K562 (cell line): ENCODE measurements around the gene PEX5. TPM values are rescaled to one million over a fixed set of nuclear protein-coding genes. Genes with fewer than 3 reads are reported as not detected.

Experiments used
- ATF1 ChIP-seq, 2 experiments: fragments of 450-650 bp in 1 of 2; IDR thresholded peaks; 2 replicates each; pipeline ENCODE4 v1.6.1; 2016; ENCODE audit warnings: missing compliant biosample characterization in 1 of 2, missing genetic modification characterization in 1 of 2
- CHD4 ChIP-seq: fragments of 200-600 bp; sonication (generic); IDR thresholded peaks from 3 replicates; pipeline ENCODE4 v1.6.1; 2012; ENCODE audit warnings: low read depth, mild to moderate bottlenecking, mixed read lengths, low read length, inconsistent platforms; ENCODE audit not compliant: insufficient read depth, insufficient replicate concordance, poor library complexity, severe bottlenecking
- ESRRA ChIP-seq: fragments of 450-650 bp; IDR thresholded peaks from 2 replicates; pipeline ENCODE4 v1.6.1; 2014; ENCODE audit warnings: low read depth, mild to moderate bottlenecking, moderate library complexity, borderline replicate concordance
- HCFC1 ChIP-seq: IDR thresholded peaks from 2 replicates; pipeline ENCODE4 v1.6.1; 2012; ENCODE audit warnings: low read depth, low read length, improper control_type of control experiment
- HDAC1 ChIP-seq, 2 experiments: fragments of 450-650 bp; IDR thresholded peaks; 2 replicates each; pipeline ENCODE4 v1.6.1; 2016 to 2017; ENCODE audit warnings: inconsistent platforms in 1 of 2, mild to moderate bottlenecking in 1 of 2, moderate library complexity in 1 of 2
- NEUROD1 ChIP-seq: fragments of 150-350 bp; IDR thresholded peaks from 2 replicates; pipeline ENCODE4 v1.6.1; 2014; ENCODE audit warnings: borderline replicate concordance, low read length, low read depth; ENCODE audit not compliant: partially characterized antibody
- PHF8 ChIP-seq: fragments of 200-600 bp; sonication (generic); IDR thresholded peaks from 2 replicates; pipeline ENCODE4 v1.6.1; 2012; ENCODE audit warnings: mixed run types, mild to moderate bottlenecking, inconsistent platforms, low read length, moderate library complexity, borderline replicate concordance
- PML ChIP-seq: IDR thresholded peaks from 2 replicates; pipeline ENCODE4 v1.6.1; 2012; ENCODE audit warnings: low read length, inconsistent platforms
- PRPF4 ChIP-seq: fragments of 200-400 bp; formaldehyde crosslinking; IDR thresholded peaks from one replicate; pipeline ENCODE4 v1.6.1; 2017; ENCODE audit warnings: low read length, low read depth, mild to moderate bottlenecking; ENCODE audit not compliant: insufficient read depth, poor library complexity, severe bottlenecking
- SIN3A ChIP-seq, 2 experiments: fragments of 150-350 bp in 1 of 2; IDR thresholded peaks; 2 replicates each; pipeline ENCODE4 v1.6.1; 2011 to 2016; ENCODE audit warnings: borderline replicate concordance in 2 of 2, low read depth in 2 of 2, low read length in 2 of 2, mild to moderate bottlenecking in 2 of 2, moderate library complexity in 2 of 2; ENCODE audit not compliant: control insufficient read depth in 1 of 2
- SMARCE1 ChIP-seq: fragments of 450-650 bp; IDR thresholded peaks from 2 replicates; pipeline ENCODE4 v1.7.1; 2016; ENCODE audit warnings: mild to moderate bottlenecking
- SNRNP70 ChIP-seq: fragments of 200-400 bp; formaldehyde crosslinking; optimal IDR thresholded peaks from 2 replicates; pipeline ENCODE3; 2017; ENCODE audit warnings: low read depth, low read length
- SUPT5H ChIP-seq: fragments of 450-650 bp; IDR thresholded peaks from 2 replicates; pipeline ENCODE4 v1.6.1; 2016
- YBX1 ChIP-seq: fragments of 450-650 bp; IDR thresholded peaks from 2 replicates; pipeline ENCODE4 v1.7.1; 2016; ENCODE audit warnings: mild to moderate bottlenecking
- ZNF140 ChIP-seq: fragments of 250-450 bp; sonication (Bioruptor Pico); IDR thresholded peaks from 2 replicates; pipeline ENCODE4 v1.8.0; 2021; ENCODE audit warnings: moderate library complexity, mild to moderate bottlenecking, inconsistent platforms
- polyA plus RNA-seq, 8 experiments: library from polyadenylated mRNA; depleted of rRNA in 4 of 8; stranded (reverse) in 5 of 8; unstranded in 3 of 8; fragments of >200 nt; fragmentation: Nextera tagmentation in 2 of 8; fragmentation: Illumina TruSeq in 1 of 8; extraction: Ambion mirVana in 2 of 8; extraction: Trizol in 1 of 8; gene quantifications; 2 replicates each; pipeline versions ENCODE4 v1.2.1 to v1.2.3, GENCODE V29; 2011 to 2014; ENCODE audit warnings: inconsistent platforms in 1 of 8, missing spikeins in 1 of 8
- total RNA-seq, 7 experiments: library from RNA; depleted of rRNA in 6 of 7; stranded (reverse); fragments of >200 nt in 6 of 7; fragmentation: Illumina TruSeq in 2 of 7; extraction: Trizol in 2 of 7; gene quantifications; 2 replicates each; pipeline versions ENCODE4 v1.2.1 to v1.2.3, GENCODE V29; 2011 to 2021; ENCODE audit warnings: low replicate concordance in 1 of 7
- TF ChIP-seq, protein P1 (sequence below), 2 experiments: IDR thresholded peaks; 2 replicates each; pipeline ENCODE4 v1.6.1; 2012; ENCODE audit warnings: improper control_type of control experiment in 2 of 2, low read depth in 2 of 2, low read length in 2 of 2, borderline replicate concordance in 1 of 2
- TF ChIP-seq, protein P2 (sequence below): fragments of 250-450 bp; sonication (Bioruptor Pico); IDR thresholded peaks from 2 replicates; pipeline ENCODE4 v1.6.1; 2021; ENCODE audit warnings: mild to moderate bottlenecking
- TF ChIP-seq, protein P3 (sequence below): fragments of 200-800 bp; sonication (Bioruptor generic); IDR thresholded peaks from 2 replicates; pipeline ENCODE4 v1.6.1; 2016; ENCODE audit warnings: missing genetic modification characterization, missing compliant biosample characterization

The PEX5 gene
- total and polyA plus RNA-seq, 9 of the 15 experiments (the other 6 are each of a cell fraction or from before 2014, with no cell fraction given) = 1.4 to 26.1 (median 14.0) TPM

DNA sequence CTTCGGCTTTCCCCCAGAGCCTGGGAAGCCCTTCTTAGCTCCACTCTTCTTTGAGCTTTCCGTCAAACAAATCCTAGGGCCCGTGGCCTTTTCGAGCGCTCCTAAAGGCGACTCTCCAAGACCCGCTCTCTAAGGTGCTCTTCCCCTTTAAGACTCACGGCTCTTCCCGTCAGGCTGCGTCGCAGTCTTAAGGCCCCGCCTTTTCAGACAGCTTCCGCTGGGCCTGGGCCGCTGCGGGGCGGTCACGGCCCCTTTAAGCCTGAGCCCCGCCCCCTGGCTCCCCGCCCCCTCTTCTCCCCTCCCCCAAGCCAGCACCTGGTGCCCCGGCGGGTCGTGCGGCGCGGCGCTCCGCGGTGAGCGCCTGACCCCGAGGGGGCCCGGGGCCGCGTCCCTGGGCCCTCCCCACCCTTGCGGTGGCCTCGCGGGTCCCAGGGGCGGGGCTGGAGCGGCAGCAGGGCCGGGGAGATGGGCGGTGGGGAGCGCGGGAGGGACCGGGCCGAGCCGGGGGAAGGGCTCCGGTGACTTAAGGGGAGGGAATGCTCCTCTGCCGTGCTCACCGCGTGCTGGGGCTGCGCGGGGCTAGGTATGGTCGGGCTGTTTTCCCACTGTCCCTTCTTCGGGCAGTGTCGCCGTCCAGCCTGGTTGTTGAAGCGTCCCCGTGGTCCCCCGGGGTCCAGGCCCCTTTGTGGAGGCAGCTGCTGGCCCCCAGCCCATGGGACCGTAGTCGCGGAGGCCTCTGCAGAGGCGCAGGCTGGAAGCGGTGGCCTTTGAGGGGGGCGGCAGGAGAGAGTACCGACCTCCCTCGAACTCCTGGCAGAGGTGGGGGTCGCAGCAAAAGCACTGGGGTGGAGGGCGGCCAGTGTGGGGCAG is at the start of gene PEX5 (continued):
- TF ChIP-seq CHD4 (no peak), SIN3A (IDR thresholded peaks at IDR 0.05; ENCODE audit: borderline replicate concordance in 2 of 2, control insufficient read depth in 1 of 2, low read depth in 2 of 2, low read length in 2 of 2) (peak in 1 of 2 experiments; percentile 37; a peak in 2 of 4 replicates), ZNF140 (no peak), PRPF4 (peak; percentile 78), PML (no peak), ESRRA (0 out of 2 replicates have a peak, but pooled peaks have one; percentile 66), YBX1 (no peak), ATF1 (CRISPR knock-in tag; IDR thresholded peaks at IDR 0.05) (no peak), ATF1 (tag; IDR thresholded peaks at IDR 0.05) (peak; percentile 12; the same call in 1 of the 2 replicates), SNRNP70 (no peak), SUPT5H (no peak), HCFC1 (0 out of 2 replicates have a peak, but pooled peaks have one; percentile 29), SMARCE1 (no peak), NEUROD1 (peak; percentile 78), HDAC1 (IDR thresholded peaks at IDR 0.05) (no peak), PHF8 (peak; percentile 47; the same call in 1 of the 2 replicates)
- TF ChIP-seq, protein P1, sequence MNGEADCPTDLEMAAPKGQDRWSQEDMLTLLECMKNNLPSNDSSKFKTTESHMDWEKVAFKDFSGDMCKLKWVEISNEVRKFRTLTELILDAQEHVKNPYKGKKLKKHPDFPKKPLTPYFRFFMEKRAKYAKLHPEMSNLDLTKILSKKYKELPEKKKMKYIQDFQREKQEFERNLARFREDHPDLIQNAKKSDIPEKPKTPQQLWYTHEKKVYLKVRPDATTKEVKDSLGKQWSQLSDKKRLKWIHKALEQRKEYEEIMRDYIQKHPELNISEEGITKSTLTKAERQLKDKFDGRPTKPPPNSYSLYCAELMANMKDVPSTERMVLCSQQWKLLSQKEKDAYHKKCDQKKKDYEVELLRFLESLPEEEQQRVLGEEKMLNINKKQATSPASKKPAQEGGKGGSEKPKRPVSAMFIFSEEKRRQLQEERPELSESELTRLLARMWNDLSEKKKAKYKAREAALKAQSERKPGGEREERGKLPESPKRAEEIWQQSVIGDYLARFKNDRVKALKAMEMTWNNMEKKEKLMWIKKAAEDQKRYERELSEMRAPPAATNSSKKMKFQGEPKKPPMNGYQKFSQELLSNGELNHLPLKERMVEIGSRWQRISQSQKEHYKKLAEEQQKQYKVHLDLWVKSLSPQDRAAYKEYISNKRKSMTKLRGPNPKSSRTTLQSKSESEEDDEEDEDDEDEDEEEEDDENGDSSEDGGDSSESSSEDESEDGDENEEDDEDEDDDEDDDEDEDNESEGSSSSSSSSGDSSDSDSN (IDR thresholded peaks at IDR 0.05; ENCODE audit: borderline replicate concordance in 1 of 2, low read depth in 2 of 2, low read length in 2 of 2) = no peak
- TF ChIP-seq, protein P2, sequence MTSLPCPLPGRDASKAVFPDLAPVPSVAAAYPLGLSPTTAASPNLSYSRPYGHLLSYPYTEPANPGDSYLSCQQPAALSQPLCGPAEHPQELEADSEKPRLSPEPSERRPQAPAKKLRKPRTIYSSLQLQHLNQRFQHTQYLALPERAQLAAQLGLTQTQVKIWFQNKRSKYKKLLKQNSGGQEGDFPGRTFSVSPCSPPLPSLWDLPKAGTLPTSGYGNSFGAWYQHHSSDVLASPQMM (CRISPR knock-in tag) = no peak
- TF ChIP-seq, protein P3, sequence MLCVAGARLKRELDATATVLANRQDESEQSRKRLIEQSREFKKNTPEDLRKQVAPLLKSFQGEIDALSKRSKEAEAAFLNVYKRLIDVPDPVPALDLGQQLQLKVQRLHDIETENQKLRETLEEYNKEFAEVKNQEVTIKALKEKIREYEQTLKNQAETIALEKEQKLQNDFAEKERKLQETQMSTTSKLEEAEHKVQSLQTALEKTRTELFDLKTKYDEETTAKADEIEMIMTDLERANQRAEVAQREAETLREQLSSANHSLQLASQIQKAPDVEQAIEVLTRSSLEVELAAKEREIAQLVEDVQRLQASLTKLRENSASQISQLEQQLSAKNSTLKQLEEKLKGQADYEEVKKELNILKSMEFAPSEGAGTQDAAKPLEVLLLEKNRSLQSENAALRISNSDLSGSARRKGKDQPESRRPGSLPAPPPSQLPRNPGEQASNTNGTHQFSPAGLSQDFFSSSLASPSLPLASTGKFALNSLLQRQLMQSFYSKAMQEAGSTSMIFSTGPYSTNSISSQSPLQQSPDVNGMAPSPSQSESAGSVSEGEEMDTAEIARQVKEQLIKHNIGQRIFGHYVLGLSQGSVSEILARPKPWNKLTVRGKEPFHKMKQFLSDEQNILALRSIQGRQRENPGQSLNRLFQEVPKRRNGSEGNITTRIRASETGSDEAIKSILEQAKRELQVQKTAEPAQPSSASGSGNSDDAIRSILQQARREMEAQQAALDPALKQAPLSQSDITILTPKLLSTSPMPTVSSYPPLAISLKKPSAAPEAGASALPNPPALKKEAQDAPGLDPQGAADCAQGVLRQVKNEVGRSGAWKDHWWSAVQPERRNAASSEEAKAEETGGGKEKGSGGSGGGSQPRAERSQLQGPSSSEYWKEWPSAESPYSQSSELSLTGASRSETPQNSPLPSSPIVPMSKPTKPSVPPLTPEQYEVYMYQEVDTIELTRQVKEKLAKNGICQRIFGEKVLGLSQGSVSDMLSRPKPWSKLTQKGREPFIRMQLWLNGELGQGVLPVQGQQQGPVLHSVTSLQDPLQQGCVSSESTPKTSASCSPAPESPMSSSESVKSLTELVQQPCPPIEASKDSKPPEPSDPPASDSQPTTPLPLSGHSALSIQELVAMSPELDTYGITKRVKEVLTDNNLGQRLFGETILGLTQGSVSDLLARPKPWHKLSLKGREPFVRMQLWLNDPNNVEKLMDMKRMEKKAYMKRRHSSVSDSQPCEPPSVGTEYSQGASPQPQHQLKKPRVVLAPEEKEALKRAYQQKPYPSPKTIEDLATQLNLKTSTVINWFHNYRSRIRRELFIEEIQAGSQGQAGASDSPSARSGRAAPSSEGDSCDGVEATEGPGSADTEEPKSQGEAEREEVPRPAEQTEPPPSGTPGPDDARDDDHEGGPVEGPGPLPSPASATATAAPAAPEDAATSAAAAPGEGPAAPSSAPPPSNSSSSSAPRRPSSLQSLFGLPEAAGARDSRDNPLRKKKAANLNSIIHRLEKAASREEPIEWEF = no peak
